Loucy (cell line): Measurements from ENCODE around the gene RHCG.

ENCODE experiments used
- EZH2phosphoT487 ChIP-seq: fragments of 200-600 bp; IDR thresholded peaks from 2 replicates; pipeline ENCODE4 v1.6.1; 2018; ENCODE audit warnings: antibody characterized with exemption, mild to moderate bottlenecking, moderate library complexity, borderline replicate concordance
- TF ChIP-seq, protein P1 (sequence below): fragments of 200-600 bp; sonication (generic); conservative IDR thresholded peaks from 2 replicates; pipeline ENCODE4 v1.5.1; 2014; ENCODE audit warnings: mild to moderate bottlenecking, antibody characterized with exemption, low read length

DNA sequence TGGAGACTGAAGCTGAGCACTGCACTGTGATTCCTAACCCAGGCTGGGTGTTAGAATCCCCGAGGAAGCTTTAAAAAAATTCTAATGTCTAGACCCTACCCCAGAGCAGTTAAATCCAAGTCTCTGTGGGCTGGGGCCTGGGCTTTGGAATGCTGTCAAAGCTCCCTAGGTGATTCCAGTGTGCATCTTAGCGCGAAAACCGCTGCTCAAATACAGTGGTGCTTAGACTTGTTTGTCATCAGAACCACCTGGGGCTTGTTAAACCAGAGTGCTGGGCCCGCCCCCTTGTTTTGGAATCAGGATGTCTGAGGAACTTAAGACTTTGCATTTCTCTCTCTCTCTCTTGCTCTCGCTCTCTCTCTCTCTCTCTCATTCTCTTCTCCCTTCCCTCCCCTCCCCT is 20.7 kb downstream of the RHCG start:
- TF ChIP-seq, protein P1, sequence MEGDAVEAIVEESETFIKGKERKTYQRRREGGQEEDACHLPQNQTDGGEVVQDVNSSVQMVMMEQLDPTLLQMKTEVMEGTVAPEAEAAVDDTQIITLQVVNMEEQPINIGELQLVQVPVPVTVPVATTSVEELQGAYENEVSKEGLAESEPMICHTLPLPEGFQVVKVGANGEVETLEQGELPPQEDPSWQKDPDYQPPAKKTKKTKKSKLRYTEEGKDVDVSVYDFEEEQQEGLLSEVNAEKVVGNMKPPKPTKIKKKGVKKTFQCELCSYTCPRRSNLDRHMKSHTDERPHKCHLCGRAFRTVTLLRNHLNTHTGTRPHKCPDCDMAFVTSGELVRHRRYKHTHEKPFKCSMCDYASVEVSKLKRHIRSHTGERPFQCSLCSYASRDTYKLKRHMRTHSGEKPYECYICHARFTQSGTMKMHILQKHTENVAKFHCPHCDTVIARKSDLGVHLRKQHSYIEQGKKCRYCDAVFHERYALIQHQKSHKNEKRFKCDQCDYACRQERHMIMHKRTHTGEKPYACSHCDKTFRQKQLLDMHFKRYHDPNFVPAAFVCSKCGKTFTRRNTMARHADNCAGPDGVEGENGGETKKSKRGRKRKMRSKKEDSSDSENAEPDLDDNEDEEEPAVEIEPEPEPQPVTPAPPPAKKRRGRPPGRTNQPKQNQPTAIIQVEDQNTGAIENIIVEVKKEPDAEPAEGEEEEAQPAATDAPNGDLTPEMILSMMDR: no peak
- TF ChIP-seq EZH2phosphoT487: no peak
